Hematopoietic multipotent progenitor cell treated with erythropoietin and hydrocortisone succinate and interleukin-3 and kit ligand, for 8 days (in vitro differentiated cells): ENCODE measurements around the gene AVPI1.

Source experiments
- DNase-seq: peaks from one replicate; pipeline ENCODE4 v3.0.0-alpha.2; 2015

The AVPI1 gene

GRCh38 chr10:97686962-97687784 lies at the start of gene AVPI1:
Gene AVPI1 (minus strand): TSS chr10:97687241. CDS start chr10:97679905, 7,336 bp downstream.
- DNase-seq, result peak; percentile 97

- no peak for DNase-seq
These were observed 49.4 kb upstream of the AVPI1 start for GRCh38 chr10:97736403-97736901.

GRCh38 chr10:97734021-97734420 lies 47.0 kb upstream of the AVPI1 start:
- DNase-seq, result no peak

GRCh38 chr10:97733256-97733655 lies 46.2 kb upstream of the AVPI1 start:
- no peak for DNase-seq

- no peak for DNase-seq
These were observed 45.0 kb upstream of the AVPI1 start for GRCh38 chr10:97732052-97732359.

GRCh38 chr10:97731346-97732051 lies 44.5 kb upstream of the AVPI1 start:
- DNase-seq, result peak; percentile 80

GRCh38 chr10:97729014-97729413 lies 42.0 kb upstream of the AVPI1 start:
- DNase-seq, result no peak

GRCh38 chr10:97726636-97727178 lies 39.7 kb upstream of the AVPI1 start:
- no peak for DNase-seq

GRCh38 chr10:97724341-97724941 lies 37.4 kb upstream of the AVPI1 start:
- DNase-seq, result no peak

- DNase-seq, result no peak
These were observed 36.0 kb upstream of the AVPI1 start for GRCh38 chr10:97723001-97723400.

- DNase-seq, result no peak
These were observed 35.1 kb upstream of the AVPI1 start for GRCh38 chr10:97721871-97722780.

GRCh38 chr10:97719602-97720001 lies 32.6 kb upstream of the AVPI1 start:
- no peak for DNase-seq

GRCh38 chr10:97718659-97719142 lies 31.7 kb upstream of the AVPI1 start:
- no peak for DNase-seq

GRCh38 chr10:97718178-97718577 lies 31.1 kb upstream of the AVPI1 start:
- DNase-seq, result no peak

- no peak for DNase-seq
These were observed 30.6 kb upstream of the AVPI1 start for GRCh38 chr10:97717627-97718026.

- DNase-seq, result no peak
These were observed 28.3 kb upstream of the AVPI1 start for GRCh38 chr10:97715259-97715874.

- peak; percentile 76 for DNase-seq
These were observed 27.6 kb upstream of the AVPI1 start for GRCh38 chr10:97714401-97715258.

- peak; percentile 68 for DNase-seq
These were observed 26.9 kb upstream of the AVPI1 start for GRCh38 chr10:97713826-97714400.

GRCh38 chr10:97713339-97713825 lies 26.3 kb upstream of the AVPI1 start, which contains the start of gene MARVELD1:
Gene MARVELD1 (plus strand): TSS chr10:97713730. CDS start chr10:97713877, 147 bp downstream.
- peak; percentile 58 for DNase-seq
